GM23248 (cell line): ENCODE measurements around the gene THAP8. TPM values are rescaled to one million over a fixed set of nuclear protein-coding genes. Genes with fewer than 3 reads are reported as not detected.

Experiments
- DNase-seq: peaks from one replicate; pipeline ENCODE4 v3.0.0-alpha.2; 2015
- H2AFZ ChIP-seq: fragments of 200-600 bp; sonication (generic); 2 replicates; pipeline ENCODE4 v1.6.1; 2016; ENCODE audit warnings: antibody characterized with exemption
- H3F3A ChIP-seq: fragments of 200-600 bp; sonication (generic); 2 replicates; pipeline ENCODE4 v1.6.1; 2016; ENCODE audit warnings: mild to moderate bottlenecking, antibody characterized with exemption, mixed run types; ENCODE audit not compliant: insufficient read depth
- H3K27ac ChIP-seq: fragments of 200-600 bp; sonication (generic); 2 replicates; pipeline ENCODE4 v1.5.1; 2016; ENCODE audit warnings: mild to moderate bottlenecking
- H3K27me3 ChIP-seq: fragments of 200-600 bp; sonication (generic); replicated peaks from 2 replicates; pipeline ENCODE4 v1.6.1; 2016; ENCODE audit warnings: mild to moderate bottlenecking; ENCODE audit not compliant: insufficient read depth
- H3K36me3 ChIP-seq: fragments of 200-600 bp; sonication (generic); 2 replicates; pipeline ENCODE4 v1.6.1; 2016; ENCODE audit warnings: low read depth, mild to moderate bottlenecking
- H3K4me1 ChIP-seq: fragments of 200-600 bp; sonication (generic); 2 replicates; pipeline ENCODE4 v1.6.1; 2016; ENCODE audit warnings: mild to moderate bottlenecking; ENCODE audit not compliant: insufficient read depth
- H3K4me2 ChIP-seq: fragments of 200-600 bp; sonication (generic); one replicate; pipeline ENCODE4 v1.6.1; 2016; ENCODE audit warnings: mild to moderate bottlenecking; ENCODE audit not compliant: unreplicated experiment
- H3K4me3 ChIP-seq: fragments of 200-600 bp; sonication (generic); 2 replicates; pipeline ENCODE4 v1.5.1; 2016; ENCODE audit warnings: mild to moderate bottlenecking
- H3K79me2 ChIP-seq: fragments of 200-600 bp; sonication (generic); 2 replicates; pipeline ENCODE4 v1.6.1; 2016; ENCODE audit warnings: mild to moderate bottlenecking; ENCODE audit not compliant: insufficient read depth
- H3K9ac ChIP-seq: fragments of 200-600 bp; sonication (generic); 2 replicates; pipeline ENCODE4 v1.6.1; 2016; ENCODE audit warnings: mild to moderate bottlenecking
- H3K9me2 ChIP-seq: fragments of 200-600 bp; sonication (generic); 2 replicates; pipeline ENCODE4 v1.6.1; 2016; ENCODE audit warnings: mixed run types, mild to moderate bottlenecking, moderate library complexity; ENCODE audit not compliant: insufficient read depth
- H3K9me3 ChIP-seq: fragments of 200-600 bp; sonication (generic); one replicate; pipeline ENCODE4 v1.6.1; 2017; ENCODE audit warnings: low read depth
- H4K20me1 ChIP-seq: fragments of 200-600 bp; sonication (generic); 2 replicates; pipeline ENCODE4 v1.6.0; 2016; ENCODE audit not compliant: insufficient read depth
- EZH2 ChIP-seq: fragments of 200-600 bp; sonication (generic); IDR thresholded peaks from 2 replicates; pipeline ENCODE4 v1.6.1; 2018; ENCODE audit warnings: antibody characterized with exemption, mild to moderate bottlenecking; ENCODE audit not compliant: insufficient read depth, poor library complexity, severe bottlenecking
- EZH2phosphoT487 ChIP-seq: fragments of 200-600 bp; sonication (generic); IDR thresholded peaks from 2 replicates; pipeline ENCODE4 v1.6.1; 2018; ENCODE audit warnings: antibody characterized with exemption, moderate library complexity, mild to moderate bottlenecking, low read depth; ENCODE audit not compliant: insufficient read depth
- WGBS, 2 experiments: methylation state at CpG; one replicate each; pipeline ENCODE4 v1.1.6; 2015 to 2017; ENCODE audit warnings: low lambda C conversion rate in 2 of 2, low coverage in 1 of 2; ENCODE audit errors: missing lambda C conversion rate in 2 of 2; 5-methylcytosine and 5-hydroxymethylcytosine counted together
- in situ Hi-C: fragments of 300-500 bp; cut with MboI; formaldehyde crosslinking; loops from 2 replicates; pipeline ENCODE4 v1.15.0; 2020
- polyA plus RNA-seq: library from polyadenylated mRNA; unstranded; fragments of >200 nt; fragmentation: Nextera tagmentation; extraction: Ambion mirVana; gene quantifications from 2 replicates; pipeline ENCODE4 v1.2.1, GENCODE V29; 2016
- total RNA-seq: library from RNA; depleted of rRNA; stranded (reverse); fragments of >200 nt; shearing (Covaris generic); gene quantifications from 2 replicates; pipeline ENCODE4 v1.2.3, GENCODE V29; 2014

THAP8 gene
- total and polyA plus RNA-seq, 2 experiments from 2014 or later, result 3.8 to 12.8 TPM

DNA sequence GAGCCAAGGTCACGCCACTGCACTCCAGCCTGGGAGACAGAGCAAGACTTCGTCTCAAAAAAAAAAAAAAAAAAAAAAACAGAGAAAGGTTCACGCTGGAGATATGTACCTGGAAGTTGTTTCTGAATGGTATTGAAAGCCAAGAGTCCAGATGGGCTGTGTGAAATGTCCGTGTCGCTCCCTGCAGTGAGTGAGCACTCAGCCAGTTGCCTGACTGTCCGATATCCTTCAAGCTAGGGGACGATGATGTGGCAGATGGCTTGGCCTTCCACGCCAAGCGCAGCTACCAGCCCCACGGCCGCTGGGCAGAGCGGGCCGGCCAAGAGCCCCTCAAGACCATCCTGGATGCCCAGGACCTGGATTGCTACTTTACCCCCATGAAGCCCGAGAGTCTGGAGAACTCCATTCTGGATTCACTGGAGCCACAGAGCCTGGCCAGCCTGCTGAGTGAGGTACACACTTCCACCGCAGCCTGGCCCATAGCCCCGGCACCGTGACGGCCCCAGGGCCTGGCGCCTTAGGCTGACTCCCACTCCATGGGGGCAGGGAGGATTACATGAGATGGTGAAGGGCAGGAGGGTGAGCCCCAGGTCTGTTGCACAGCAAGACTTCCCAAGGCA lies 45.2 kb upstream of the THAP8 start:
- TF ChIP-seq EZH2 (no peak), EZH2phosphoT487 (no peak)
- no peaks in the 10 kb centered on the region for H4K20me1 ChIP-seq
- H3K36me3 ChIP-seq, result no peaks in the 10 kb centered on the region
- H3K4me2 ChIP-seq, result no peak overlapping the region
- H3K79me2 ChIP-seq, result no peaks in the 10 kb centered on the region
- no peaks in the 10 kb centered on the region for H3K9me3 ChIP-seq
- no peaks in the 10 kb centered on the region for H3K27me3 ChIP-seq
- in situ Hi-C loops, result no loop called here
- no peak overlapping the region for H3K4me3 ChIP-seq
- no peak overlapping the region for H2AFZ ChIP-seq
- DNase-seq, result no peak
- H3K27ac ChIP-seq, result no peak overlapping the region
- H3K9me2 ChIP-seq, result no peaks in the 10 kb centered on the region
- 89 to 92% methylated on average over 19 of the region's 19 CpGs for WGBS, 2 experiments
- no peaks in the 10 kb centered on the region for H3K4me1 ChIP-seq
- no peaks in the 10 kb centered on the region for H3F3A ChIP-seq
- H3K9ac ChIP-seq, result no peak overlapping the region

DNA sequence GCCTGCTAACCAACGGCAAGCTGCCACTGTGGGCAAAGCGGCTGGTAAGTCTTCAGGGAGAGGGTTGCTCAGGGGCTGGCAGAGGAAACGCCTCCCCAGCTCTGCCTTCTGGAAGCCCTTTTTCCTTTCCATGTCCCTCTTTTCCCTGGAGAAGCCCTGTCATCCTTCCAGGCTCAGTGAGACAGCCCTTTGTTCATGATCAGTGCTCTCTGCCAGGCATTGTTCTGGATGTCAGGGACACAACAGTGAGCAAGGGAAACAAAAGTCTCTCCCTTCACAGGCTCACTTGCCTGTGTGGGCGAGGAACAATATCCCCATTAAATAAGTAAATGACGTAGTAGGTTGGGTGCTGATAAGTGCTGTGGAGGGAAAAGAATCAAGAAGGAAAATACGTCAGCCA lies 43.0 kb upstream of the THAP8 start:
- WGBS, 2 experiments, result 89 to 95% methylated on average over 6 of the region's 6 CpGs
- TF ChIP-seq EZH2phosphoT487 (no peak), EZH2 (no peak)
- in situ Hi-C loops, result no loop called here

DNA sequence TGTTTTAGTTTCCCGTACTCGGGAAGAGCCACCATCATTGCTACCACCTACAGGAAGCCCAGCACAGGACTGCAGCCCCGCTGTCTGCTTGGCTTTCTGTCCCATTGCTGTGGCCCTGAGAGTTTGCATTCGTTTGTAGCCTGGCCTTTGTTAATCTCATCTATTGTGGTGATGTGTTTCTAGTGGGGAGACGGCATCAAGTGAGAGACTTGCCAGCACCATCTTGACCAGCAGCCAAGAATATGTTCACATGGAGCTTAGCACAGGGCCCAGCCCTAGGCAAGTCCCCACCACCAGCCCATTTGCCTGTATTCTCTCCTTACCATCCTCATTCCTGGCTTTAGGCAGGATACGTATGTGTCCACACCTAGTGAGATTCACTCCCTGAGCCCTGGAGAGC lies 39.6 kb upstream of the THAP8 start:
- in situ Hi-C loops, result no loop called here
- 67 to 70% methylated on average over 6 of the region's 6 CpGs for WGBS, 2 experiments
- Histone ChIP-seq H3K9me2 (no peaks in the 10 kb centered on the region), H3K4me2 (no peak overlapping the region), H3K27me3 (no peaks in the 10 kb centered on the region), H3F3A (no peaks in the 10 kb centered on the region), H3K27ac (no peak overlapping the region), H3K36me3 (no peaks in the 10 kb centered on the region), H3K9ac (no peak overlapping the region), H3K4me3 (no peak overlapping the region), H3K4me1 (peaks cover 7% of the 10 kb centered on the region; the same call in 1 of the 2 replicates), H4K20me1 (no peaks in the 10 kb centered on the region), H3K79me2 (no peaks in the 10 kb centered on the region), H3K9me3 (no peaks in the 10 kb centered on the region), H2AFZ (no peak overlapping the region; the same call in 1 of the 2 replicates)
- no peak for DNase-seq
- TF ChIP-seq EZH2 (no peak), EZH2phosphoT487 (no peak)

More for the DNA sequence above, 43.0 kb upstream of the THAP8 start:
- no peak overlapping the region for H3K27ac ChIP-seq
- H3K4me2 ChIP-seq, result no peak overlapping the region
- no peaks in the 10 kb centered on the region for H3F3A ChIP-seq
- H3K36me3 ChIP-seq, result no peaks in the 10 kb centered on the region
- no peak overlapping the region for H3K9ac ChIP-seq
- no peaks in the 10 kb centered on the region for H4K20me1 ChIP-seq
- no peaks in the 10 kb centered on the region for H3K9me3 ChIP-seq
- peaks cover 7% of the 10 kb centered on the region; the same call in 1 of the 2 replicates for H3K4me1 ChIP-seq
- H3K79me2 ChIP-seq, result no peaks in the 10 kb centered on the region
- no peak overlapping the region for H3K4me3 ChIP-seq
- no peak overlapping the region for H2AFZ ChIP-seq
- no peaks in the 10 kb centered on the region for H3K9me2 ChIP-seq
- H3K27me3 ChIP-seq, result no peaks in the 10 kb centered on the region
- DNase-seq, result no peak

DNA sequence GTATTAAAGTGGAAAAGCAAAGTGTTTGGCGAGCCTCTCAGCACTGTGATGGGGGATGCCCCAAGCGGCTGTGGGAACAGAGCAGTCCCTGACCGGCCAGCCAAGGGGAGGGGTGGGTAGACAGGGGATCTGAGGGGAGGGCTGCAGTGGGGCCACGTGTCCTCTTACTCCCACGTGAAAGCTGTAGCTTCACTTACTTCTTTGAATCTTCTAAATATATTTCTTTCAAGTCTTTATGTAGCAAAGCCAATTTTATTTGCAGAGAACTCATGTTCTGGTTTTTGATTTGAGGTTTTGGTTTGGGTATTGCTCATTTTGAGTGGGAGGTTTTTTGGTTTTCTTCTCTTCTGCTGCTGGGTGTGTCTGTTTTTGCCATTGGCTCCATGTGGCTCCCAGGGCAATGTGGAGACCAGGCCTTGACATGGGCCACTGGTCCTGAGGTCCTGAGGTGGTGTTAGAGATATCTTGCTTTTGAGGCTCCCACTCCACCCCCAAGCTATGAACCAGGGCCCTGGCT lies 39.1 kb upstream of the THAP8 start:
- H2AFZ ChIP-seq, result no peak overlapping the region; the same call in 1 of the 2 replicates

More for the DNA sequence above, 39.1 kb upstream of the THAP8 start:
- no peaks in the 10 kb centered on the region for H3F3A ChIP-seq
- no peak overlapping the region for H3K4me2 ChIP-seq
- 46% methylated on average over 5 of the region's 5 CpGs for WGBS, 2 experiments
- H3K79me2 ChIP-seq, result no peaks in the 10 kb centered on the region
- in situ Hi-C loops, result no loop called here
- peak; percentile 42 for DNase-seq
- H3K9ac ChIP-seq, result no peak overlapping the region
- H3K4me3 ChIP-seq, result no peak overlapping the region
- no peak overlapping the region for H3K27ac ChIP-seq
- no peaks in the 10 kb centered on the region for H3K9me2 ChIP-seq
- no peaks in the 10 kb centered on the region for H4K20me1 ChIP-seq
- peaks cover 7% of the 10 kb centered on the region; the same call in 1 of the 2 replicates for H3K4me1 ChIP-seq
- no peaks in the 10 kb centered on the region for H3K36me3 ChIP-seq
- no peaks in the 10 kb centered on the region for H3K9me3 ChIP-seq
- TF ChIP-seq EZH2phosphoT487, result no peak
- TF ChIP-seq EZH2, result no peak
- H3K27me3 ChIP-seq, result no peaks in the 10 kb centered on the region
